Smooth muscle cell (in vitro differentiated cells): ENCODE measurements around the gene RGS9. TPM values are rescaled to one million over a fixed set of nuclear protein-coding genes. Genes with fewer than 3 reads are reported as not detected.
A peak's percentile ranks its signal among the peaks of the same experiment; 100 is the strongest.
"Not testable (repeated sequence)": the region's sequence is repeated elsewhere in the genome, so short reads cannot be mapped to it uniquely, and the experiment has no call there.

Source experiments
- DNase-seq: peaks from one replicate; lab custom pipeline; 2025; ENCODE audit not compliant: unreplicated experiment; lab: John Stamatoyannopoulos, UW
- H2AFZ ChIP-seq: fragments of 200-600 bp; sonication (generic); 2 replicates; pipeline ENCODE4 v1.6.0; 2016; ENCODE audit warnings: antibody characterized with exemption, low read depth, mild to moderate bottlenecking
- H3F3A ChIP-seq: fragments of 200-600 bp; sonication (generic); 2 replicates; pipeline ENCODE4 v1.6.0; 2017; ENCODE audit warnings: antibody characterized with exemption, low read depth
- H3K27ac ChIP-seq: fragments of 200-600 bp; sonication (generic); 2 replicates; pipeline ENCODE4 v1.5.1; 2016; ENCODE audit warnings: low read depth, mild to moderate bottlenecking
- H3K27me3 ChIP-seq: fragments of 200-600 bp; sonication (generic); 2 replicates; pipeline ENCODE4 v1.6.1; 2016; ENCODE audit warnings: low read depth, mild to moderate bottlenecking
- H3K36me3 ChIP-seq: fragments of 200-600 bp; sonication (generic); 2 replicates; pipeline ENCODE4 v1.5.1; 2016; ENCODE audit warnings: low read depth
- H3K4me1 ChIP-seq: fragments of 200-600 bp; sonication (generic); 2 replicates; pipeline ENCODE4 v1.5.1; 2016; ENCODE audit warnings: low read depth
- H3K4me2 ChIP-seq: fragments of 200-600 bp; sonication (generic); 2 replicates; pipeline ENCODE4 v1.6.0; 2016; ENCODE audit warnings: mild to moderate bottlenecking
- H3K4me3 ChIP-seq: fragments of 200-600 bp; sonication (generic); 2 replicates; pipeline ENCODE4 v1.5.1; 2016; ENCODE audit warnings: mild to moderate bottlenecking
- H3K79me2 ChIP-seq: fragments of 200-600 bp; sonication (generic); 2 replicates; pipeline ENCODE4 v1.6.0; 2016; ENCODE audit warnings: low read depth, mild to moderate bottlenecking
- H3K9ac ChIP-seq: fragments of 200-600 bp; sonication (generic); 2 replicates; pipeline ENCODE4 v1.6.0; 2016; ENCODE audit warnings: low read depth
- H3K9me3 ChIP-seq: fragments of 200-600 bp; sonication (generic); replicated peaks from 2 replicates; pipeline ENCODE4 v1.5.1; 2016; ENCODE audit warnings: low read depth
- H4K20me1 ChIP-seq: fragments of 200-600 bp; sonication (generic); 2 replicates; pipeline ENCODE4 v1.6.0; 2016; ENCODE audit warnings: low read depth
- CTCF ChIP-seq: fragments of 200-600 bp; sonication (generic); IDR thresholded peaks from 2 replicates; pipeline ENCODE4 v1.5.1; 2017; ENCODE audit warnings: borderline replicate concordance, mild to moderate bottlenecking, antibody characterized with exemption; ENCODE audit not compliant: insufficient read depth, poor library complexity, severe bottlenecking
- WGBS: methylation state at CpG from one replicate; pipeline ENCODE4 v1.1.7; 2016; ENCODE audit warnings: low lambda C conversion rate; 5-methylcytosine and 5-hydroxymethylcytosine counted together
- polyA plus RNA-seq: library from polyadenylated mRNA; unstranded; fragments of >200 nt; fragmentation: Nextera tagmentation; extraction: Ambion mirVana; gene quantifications from 2 replicates; pipeline ENCODE4 v1.2.1, GENCODE V29; 2016
- total RNA-seq: library from RNA; depleted of rRNA; stranded (reverse); fragments of >200 nt; gene quantifications from 2 replicates; pipeline ENCODE4 v1.2.3, GENCODE V29; 2014

RGS9 gene
- total and polyA plus RNA-seq, 2 experiments from 2014 or later = 16.3 to 18.8 TPM

DNA sequence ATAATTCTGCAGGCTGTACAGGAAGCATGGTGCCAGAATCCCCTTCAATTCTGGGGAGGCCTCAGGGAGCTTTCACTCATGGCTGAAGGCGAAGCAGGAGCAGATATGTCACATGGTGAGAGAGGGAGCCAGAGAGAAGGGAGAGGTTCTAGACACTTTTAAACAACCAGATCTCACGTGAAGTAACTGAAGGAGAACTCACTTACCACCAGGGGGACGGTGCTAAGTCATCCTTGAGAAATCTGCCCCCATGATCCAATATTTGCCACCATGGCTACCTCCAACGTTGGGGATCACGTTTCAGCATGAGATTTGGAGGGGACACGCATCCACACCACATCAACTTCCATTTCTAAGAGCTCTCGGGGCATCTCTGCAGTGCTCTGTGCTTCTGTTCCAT, 43.2 kb upstream of the RGS9 start:
- DNase-seq = no peak
- Histone ChIP-seq H3K9me3 (no peaks in the 10 kb centered on the region), H3K4me2 (no peak overlapping the region), H3K27ac (no peak overlapping the region), H3K27me3 (no peaks in the 10 kb centered on the region), H3K36me3 (no peaks in the 10 kb centered on the region), H3K4me3 (no peak overlapping the region), H2AFZ (no peak overlapping the region), H3K4me1 (no peaks in the 10 kb centered on the region), H3F3A (no peaks in the 10 kb centered on the region), H3K79me2 (no peaks in the 10 kb centered on the region), H3K9ac (no peak overlapping the region), H4K20me1 (no peaks in the 10 kb centered on the region)
- 87% methylated on average over 7 of the region's 7 CpGs for WGBS
- peak; percentile 15 for TF ChIP-seq CTCF

GRCh38 chr17:65095465-65095864, 41.7 kb upstream of the RGS9 start:
- DNase-seq = no peak
- Histone ChIP-seq H4K20me1 (no peaks in the 10 kb centered on the region), H3K36me3 (no peaks in the 10 kb centered on the region), H3K27ac (no peak overlapping the region), H3F3A (peaks cover 4% of the 10 kb centered on the region), H3K79me2 (no peaks in the 10 kb centered on the region), H3K4me1 (no peaks in the 10 kb centered on the region), H3K4me3 (no peak overlapping the region), H2AFZ (no peak overlapping the region), H3K9me3 (no peaks in the 10 kb centered on the region), H3K9ac (no peak overlapping the region), H3K27me3 (no peaks in the 10 kb centered on the region), H3K4me2 (no peak overlapping the region)
- no peak for TF ChIP-seq CTCF
- whole genome bisulfite sequencing = 95% methylated on average over 1 of the region's 1 CpG

- not testable (repeated sequence) for H3K4me3 ChIP-seq, H3K27me3 ChIP-seq, H3K9ac ChIP-seq, H3K79me2 ChIP-seq, H3K36me3 ChIP-seq, H3F3A ChIP-seq, H4K20me1 ChIP-seq, H3K4me2 ChIP-seq, H3K4me1 ChIP-seq, DNase-seq, H3K9me3 ChIP-seq, H2AFZ ChIP-seq, H3K27ac ChIP-seq
- WGBS = 98% methylated on average over 2 of the region's 2 CpGs
These were observed 40.8 kb upstream of the RGS9 start for GRCh38 chr17:65096382-65096781.

- H3K9me3 ChIP-seq = no peaks in the 10 kb centered on the region
- 90% methylated on average over 2 of the region's 2 CpGs for WGBS
- H3K4me3 ChIP-seq = no peak overlapping the region
- no peaks in the 10 kb centered on the region for H3K36me3 ChIP-seq
- H3K4me1 ChIP-seq = peaks cover 4% of the 10 kb centered on the region
- H3K79me2 ChIP-seq = no peaks in the 10 kb centered on the region
- TF ChIP-seq CTCF = no peak
- H4K20me1 ChIP-seq = no peaks in the 10 kb centered on the region
- H3K27me3 ChIP-seq = no peaks in the 10 kb centered on the region
- H3K27ac ChIP-seq = no peak overlapping the region
- no peak for DNase-seq
- no peak overlapping the region for H2AFZ ChIP-seq
- no peak overlapping the region for H3K9ac ChIP-seq
- H3F3A ChIP-seq = peaks cover 4% of the 10 kb centered on the region
- no peak overlapping the region for H3K4me2 ChIP-seq
These were observed 40.1 kb upstream of the RGS9 start for GRCh38 chr17:65097110-65097509.
